COLO668 (cell line): ENCODE results near the gene C1QTNF7.

Source experiments
- DNase-seq: peaks from one replicate; lab custom pipeline; 2025; ENCODE audit not compliant: unreplicated experiment; lab: John Stamatoyannopoulos, UW

Gene C1QTNF7

GRCh38 chr4:15413623-15414019 lies 14.2 kb upstream of the C1QTNF7 start:
- DNase-seq, result no peak

GRCh38 chr4:15414551-15415091 lies 13.2 kb upstream of the C1QTNF7 start:
- DNase-seq, result no peak

GRCh38 chr4:15416357-15417232 lies 11.2 kb upstream of the C1QTNF7 start:
- DNase-seq, result no peak

GRCh38 chr4:15417233-15417660 lies 10.6 kb upstream of the C1QTNF7 start:
- no peak for DNase-seq

- no peak for DNase-seq
These were observed 8.9 kb upstream of the C1QTNF7 start for GRCh38 chr4:15418956-15419355.

GRCh38 chr4:15420642-15421041 lies 7.2 kb upstream of the C1QTNF7 start:
- DNase-seq, result no peak

GRCh38 chr4:15423285-15423711 lies 4.5 kb upstream of the C1QTNF7 start:
- DNase-seq, result no peak

- DNase-seq, result no peak
These were observed 2.3 kb upstream of the C1QTNF7 start for GRCh38 chr4:15425520-15425919.

GRCh38 chr4:15427161-15427560 lies 672 bp upstream of the C1QTNF7 start:
- no peak for DNase-seq

GRCh38 chr4:15428611-15429010 lies 778 bp downstream of the C1QTNF7 start:
- no peak for DNase-seq

- no peak for DNase-seq
These were observed 6.3 kb downstream of the C1QTNF7 start for GRCh38 chr4:15434091-15434490.

- no peak for DNase-seq
These were observed 6.8 kb downstream of the C1QTNF7 start for GRCh38 chr4:15434676-15435075.

- DNase-seq, result no peak
These were observed 8.7 kb downstream of the C1QTNF7 start for GRCh38 chr4:15436513-15436912.

- DNase-seq, result no peak
These were observed 11.2 kb downstream of the C1QTNF7 start for GRCh38 chr4:15438939-15439524.

- DNase-seq, result no peak
These were observed 15.7 kb downstream of the C1QTNF7 start for GRCh38 chr4:15443371-15444160.

- DNase-seq, result no peak
These were observed 16.4 kb downstream of the C1QTNF7 start for GRCh38 chr4:15444276-15444675.

GRCh38 chr4:15444879-15445547 lies 17.2 kb downstream of the C1QTNF7 start:
- DNase-seq, result no peak

GRCh38 chr4:15451181-15451865 lies 23.5 kb downstream of the C1QTNF7 start:
- DNase-seq, result no peak

- DNase-seq, result no peak
These were observed 24.3 kb downstream of the C1QTNF7 start for GRCh38 chr4:15451866-15452765.
